HepG2 (cell line): ENCODE data around the gene MTHFSD. TPM values are rescaled to one million over a fixed set of nuclear protein-coding genes. Genes with fewer than 3 reads are reported as not detected.

Experiments
- ATAC-seq: fragments of 200-7000 bp; cut with Tn5 transposase; 3 replicates; pipeline ENCODE4 v1.9.1; 2020; ENCODE audit warnings: mild to moderate bottlenecking, moderate library complexity
- BruUV-seq: library from RNA; stranded (reverse); fragments of 400-500 nt; replicated peaks from 2 replicates; lab custom pipeline; 2021; lab: Mats Ljungman, UMichigan
- CTCF ChIA-PET: fragments of 300-600 bp; formaldehyde crosslinking; extraction: SDS; loops from one replicate; lab custom pipeline; 2021; ENCODE audit warnings: low total read pairs, inconsistent platforms, low intra/inter-chr PET ratio; lab: Yijun Ruan, JAX
- POLR2A ChIA-PET: fragments of 350-600 bp; sonication (Branson Sonifier 250); formaldehyde crosslinking; loops from one replicate; lab custom pipeline; 2020; ENCODE audit warnings: antibody characterized with exemption, inconsistent platforms; lab: Yijun Ruan, JAX
- DNase-seq: peaks from one replicate; pipeline ENCODE4 v3.0.0-alpha.2; 2015; ENCODE audit warnings: low spot score
- FAIRE-seq: peaks from 3 replicates; lab custom pipeline; 2011; peaks lifted over from hg19 to GRCh38; lab: Jason Lieb, UNC
- H2AFZ ChIP-seq: one replicate; pipeline ENCODE4 v1.6.1; 2011; ENCODE audit warnings: low read length, inconsistent platforms
- H3K27ac ChIP-seq: fragments of 300-600 bp; 3 replicates; pipeline ENCODE4 v1.8.0; 2011; ENCODE audit warnings: mixed run types, mild to moderate bottlenecking, mixed read lengths, low read length, inconsistent platforms; ENCODE audit not compliant: insufficient read depth; ENCODE audit errors: extremely low read length
- H3K27me3 ChIP-seq, 2 experiments: fragments of 200-600 bp in 1 of 2; 2 replicates in 1 of 2; 3 replicates in 1 of 2; pipeline versions ENCODE4 v1.6.0 to v1.8.0; 2011; ENCODE audit warnings: low read length in 2 of 2, mild to moderate bottlenecking in 2 of 2, moderate library complexity in 2 of 2, inconsistent platforms in 1 of 2; ENCODE audit not compliant: insufficient read depth in 2 of 2, control insufficient read depth in 1 of 2
- H3K36me3 ChIP-seq, 2 experiments: fragments of 200-600 bp in 1 of 2; replicated peaks in 1 of 2; 2 replicates in 1 of 2; 3 replicates in 1 of 2; pipeline versions ENCODE4 v1.5.1 to v1.8.0; 2011; ENCODE audit warnings: low read length in 2 of 2, inconsistent platforms in 1 of 2; ENCODE audit not compliant: insufficient read depth in 2 of 2, control insufficient read depth in 1 of 2
- H3K4me1 ChIP-seq: 2 replicates; pipeline ENCODE4 v1.5.1; 2012; ENCODE audit warnings: low read length, inconsistent platforms; ENCODE audit not compliant: insufficient read depth
- H3K4me2 ChIP-seq: 2 replicates; pipeline ENCODE4 v1.6.0; 2011; ENCODE audit warnings: low read depth, low read length, inconsistent platforms
- H3K4me3 ChIP-seq, 3 experiments: fragments of 200-600 bp in 1 of 3; sonication (generic), shearing (Covaris generic) in 1 of 3; replicated peaks in 1 of 3; 2 replicates each; pipeline ENCODE4 v1.5.1; 2011 to 2016; ENCODE audit warnings: low read length in 3 of 3, inconsistent platforms in 2 of 3, low read depth in 2 of 3, mild to moderate bottlenecking in 2 of 3, control low read depth in 1 of 3, mixed read lengths in 1 of 3; ENCODE audit not compliant: insufficient read depth in 1 of 3
- H3K79me2 ChIP-seq: one replicate; pipeline ENCODE4 v1.6.1; 2011; ENCODE audit warnings: low read length, inconsistent platforms; ENCODE audit not compliant: insufficient read depth
- H3K9ac ChIP-seq: 2 replicates; pipeline ENCODE4 v1.6.0; 2011; ENCODE audit warnings: mild to moderate bottlenecking, low read depth, low read length, inconsistent platforms; ENCODE audit not compliant: insufficient read depth
- H3K9me3 ChIP-seq: 2 replicates; pipeline ENCODE4 v1.5.1; 2012; ENCODE audit warnings: mild to moderate bottlenecking, low read length
- H4K20me1 ChIP-seq: 2 replicates; pipeline ENCODE4 v1.6.0; 2011; ENCODE audit warnings: inconsistent platforms, mild to moderate bottlenecking, low read length, moderate library complexity; ENCODE audit not compliant: insufficient read depth
- ISL2 ChIP-seq: sonication (generic); formaldehyde crosslinking; IDR thresholded peaks from 2 replicates; pipeline ENCODE4 v1.5.0; 2020; ENCODE audit warnings: missing genetic modification reagents
- ZNF101 ChIP-seq: sonication (generic); formaldehyde crosslinking; IDR thresholded peaks from 2 replicates; pipeline ENCODE4 v1.4.0; 2020; ENCODE audit warnings: mild to moderate bottlenecking, low read depth, missing genetic modification reagents, borderline replicate concordance
- ZNF12 ChIP-seq: sonication (generic); formaldehyde crosslinking; IDR thresholded peaks from 2 replicates; pipeline ENCODE4 v1.5.0; 2020; ENCODE audit warnings: missing genetic modification reagents
- ZNF772 ChIP-seq: sonication (generic); formaldehyde crosslinking; IDR thresholded peaks from 2 replicates; pipeline ENCODE4 v1.5.0; 2020; ENCODE audit warnings: mild to moderate bottlenecking, missing genetic modification reagents
- WGBS: methylation state at CpG from one replicate; pipeline ENCODE4 v1.1.6; 2017; ENCODE audit warnings: low lambda C conversion rate; 5-methylcytosine and 5-hydroxymethylcytosine counted together
- in situ Hi-C: cut with HindIII; loops from 2 replicates; pipeline ENCODE4 v1.10.0; 2017; ENCODE audit warnings: low pct_unique_long_range_greater_than_20kb; ENCODE audit not compliant: extremely low pct_ligation_motif_present
- intact Hi-C: fragments of 100-400 bp; cut with micrococcal nuclease; formaldehyde crosslinking; loops from one replicate; pipeline ENCODE4 v1.10.0; 2022; ENCODE audit not compliant: unreplicated experiment
- polyA plus RNA-seq, 8 experiments: library from polyadenylated mRNA; depleted of rRNA in 3 of 8; stranded (reverse) in 7 of 8; unstranded in 1 of 8; fragments of >200 nt; fragmentation: Illumina TruSeq in 4 of 8; extraction: Trizol in 4 of 8; gene quantifications; 2 replicates each; pipeline versions ENCODE4 v1.2.1 to v1.2.3, GENCODE V29; 2011 to 2016; ENCODE audit warnings: low read depth in 4 of 8, missing spikeins in 1 of 8, mixed read lengths in 1 of 8; ENCODE audit not compliant: insufficient read depth in 1 of 8
- total RNA-seq, 5 experiments: library from RNA; depleted of rRNA; stranded (reverse); fragments of >200 nt; fragmentation: Illumina TruSeq; extraction: Trizol; gene quantifications; 2 replicates each; pipeline ENCODE4 v1.2.3, GENCODE V29; 2016; ENCODE audit warnings: low read depth in 1 of 5
- TF ChIP-seq, protein P1 (sequence below): sonication (generic); formaldehyde crosslinking; IDR thresholded peaks from 2 replicates; pipeline ENCODE4 v1.4.0; 2020; ENCODE audit warnings: low read depth, missing genetic modification reagents
- TF ChIP-seq, protein P2 (sequence below): sonication (generic); formaldehyde crosslinking; IDR thresholded peaks from 2 replicates; pipeline ENCODE4 v1.8.1; 2022; ENCODE audit warnings: mild to moderate bottlenecking, missing genetic modification reagents
- TF ChIP-seq, protein P3 (sequence below): sonication (generic); formaldehyde crosslinking; IDR thresholded peaks from 2 replicates; pipeline ENCODE4 v1.4.0; 2020; ENCODE audit warnings: mild to moderate bottlenecking, missing genetic modification reagents

The MTHFSD gene
- total and polyA plus RNA-seq, 2 of the 13 experiments (the other 11 are each of a cell fraction or from before 2014, with no cell fraction given): 14.2 to 16.3 TPM

DNA sequence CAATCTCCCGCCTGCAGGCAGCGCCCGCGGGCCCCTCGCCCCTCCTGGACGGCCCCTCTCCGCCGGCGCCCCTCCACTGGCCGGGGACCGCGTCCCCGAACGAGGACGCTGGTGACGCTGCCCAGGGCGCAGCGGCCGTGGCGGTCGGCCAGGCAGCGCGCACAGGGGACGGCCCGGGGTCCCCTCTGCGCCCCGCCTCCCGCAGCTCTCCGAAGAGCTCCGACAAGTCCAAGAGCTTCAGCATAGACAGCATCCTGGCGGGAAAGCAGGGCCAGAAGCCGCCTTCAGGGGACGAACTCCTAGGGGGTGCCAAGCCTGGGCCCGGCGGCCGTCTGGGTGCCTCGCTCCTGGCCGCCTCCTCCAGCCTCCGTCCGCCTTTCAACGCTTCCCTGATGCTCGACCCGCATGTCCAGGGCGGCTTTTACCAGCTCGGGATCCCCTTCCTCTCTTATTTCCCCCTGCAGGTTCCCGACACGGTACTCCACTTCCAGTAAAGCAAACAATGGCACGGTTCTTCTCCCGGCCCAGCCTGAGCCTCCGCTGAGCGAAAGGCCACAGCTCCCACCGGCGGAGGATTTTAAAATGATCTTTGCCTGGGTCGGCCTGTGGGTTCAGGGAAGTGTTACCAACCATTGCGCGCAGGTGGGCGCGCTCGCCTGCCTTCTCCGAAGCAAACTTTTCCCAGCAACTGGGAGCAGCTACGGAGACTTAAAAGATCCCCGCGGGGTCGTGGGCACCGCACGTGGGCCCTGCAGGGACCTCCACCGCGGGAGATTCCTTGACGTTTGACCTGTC is 24.4 kb upstream of the MTHFSD start:
- Histone ChIP-seq H3K9ac (no peak overlapping the region), H3K9me3 (no peaks in the 10 kb centered on the region), H3K4me1 (peaks cover 9% of the 10 kb centered on the region), H3K36me3 (no peaks in the 10 kb centered on the region), H3K4me2 (no peak overlapping the region), H3K4me3 (no peak overlapping the region), H3K79me2 (no peaks in the 10 kb centered on the region), H4K20me1 (peaks cover 3% of the 10 kb centered on the region; the same call in 1 of the 2 replicates)
- POLR2A ChIA-PET: no interaction called here
- BruUV-seq: no TSS peak
- intact Hi-C loops: loop anchor here (10.0 kb wide), 1 partner anchor 275 kb away; no protein-coding TSS in a partner anchor
- ATAC-seq: no peak
- in situ Hi-C loops: no loop called here
- DNase-seq: no peak
- no peak for FAIRE-seq
- CTCF ChIA-PET: no interaction called here
- TF ChIP-seq ZNF12 (CRISPR knock-in tag) (no peak), ZNF101 (CRISPR knock-in tag) (no peak), ISL2 (CRISPR knock-in tag) (no peak), ZNF772 (CRISPR knock-in tag) (no peak)
- TF ChIP-seq, protein P1, sequence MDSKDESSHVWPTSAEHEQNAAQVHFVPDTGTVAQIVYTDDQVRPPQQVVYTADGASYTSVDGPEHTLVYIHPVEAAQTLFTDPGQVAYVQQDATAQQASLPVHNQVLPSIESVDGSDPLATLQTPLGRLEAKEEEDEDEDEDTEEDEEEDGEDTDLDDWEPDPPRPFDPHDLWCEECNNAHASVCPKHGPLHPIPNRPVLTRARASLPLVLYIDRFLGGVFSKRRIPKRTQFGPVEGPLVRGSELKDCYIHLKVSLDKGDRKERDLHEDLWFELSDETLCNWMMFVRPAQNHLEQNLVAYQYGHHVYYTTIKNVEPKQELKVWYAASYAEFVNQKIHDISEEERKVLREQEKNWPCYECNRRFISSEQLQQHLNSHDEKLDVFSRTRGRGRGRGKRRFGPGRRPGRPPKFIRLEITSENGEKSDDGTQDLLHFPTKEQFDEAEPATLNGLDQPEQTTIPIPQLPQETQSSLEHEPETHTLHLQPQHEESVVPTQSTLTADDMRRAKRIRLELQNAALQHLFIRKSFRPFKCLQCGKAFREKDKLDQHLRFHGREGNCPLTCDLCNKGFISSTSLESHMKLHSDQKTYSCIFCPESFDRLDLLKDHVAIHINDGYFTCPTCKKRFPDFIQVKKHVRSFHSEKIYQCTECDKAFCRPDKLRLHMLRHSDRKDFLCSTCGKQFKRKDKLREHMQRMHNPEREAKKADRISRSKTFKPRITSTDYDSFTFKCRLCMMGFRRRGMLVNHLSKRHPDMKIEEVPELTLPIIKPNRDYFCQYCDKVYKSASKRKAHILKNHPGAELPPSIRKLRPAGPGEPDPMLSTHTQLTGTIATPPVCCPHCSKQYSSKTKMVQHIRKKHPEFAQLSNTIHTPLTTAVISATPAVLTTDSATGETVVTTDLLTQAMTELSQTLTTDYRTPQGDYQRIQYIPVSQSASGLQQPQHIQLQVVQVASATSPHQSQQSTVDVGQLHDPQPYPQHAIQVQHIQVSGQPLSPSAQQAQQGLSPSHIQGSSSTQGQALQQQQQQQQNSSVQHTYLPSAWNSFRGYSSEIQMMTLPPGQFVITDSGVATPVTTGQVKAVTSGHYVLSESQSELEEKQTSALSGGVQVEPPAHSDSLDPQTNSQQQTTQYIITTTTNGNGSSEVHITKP (CRISPR knock-in tag): no peak
- TF ChIP-seq, protein P2, sequence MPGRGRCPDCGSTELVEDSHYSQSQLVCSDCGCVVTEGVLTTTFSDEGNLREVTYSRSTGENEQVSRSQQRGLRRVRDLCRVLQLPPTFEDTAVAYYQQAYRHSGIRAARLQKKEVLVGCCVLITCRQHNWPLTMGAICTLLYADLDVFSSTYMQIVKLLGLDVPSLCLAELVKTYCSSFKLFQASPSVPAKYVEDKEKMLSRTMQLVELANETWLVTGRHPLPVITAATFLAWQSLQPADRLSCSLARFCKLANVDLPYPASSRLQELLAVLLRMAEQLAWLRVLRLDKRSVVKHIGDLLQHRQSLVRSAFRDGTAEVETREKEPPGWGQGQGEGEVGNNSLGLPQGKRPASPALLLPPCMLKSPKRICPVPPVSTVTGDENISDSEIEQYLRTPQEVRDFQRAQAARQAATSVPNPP (CRISPR knock-in tag): no peak
- TF ChIP-seq, protein P3, sequence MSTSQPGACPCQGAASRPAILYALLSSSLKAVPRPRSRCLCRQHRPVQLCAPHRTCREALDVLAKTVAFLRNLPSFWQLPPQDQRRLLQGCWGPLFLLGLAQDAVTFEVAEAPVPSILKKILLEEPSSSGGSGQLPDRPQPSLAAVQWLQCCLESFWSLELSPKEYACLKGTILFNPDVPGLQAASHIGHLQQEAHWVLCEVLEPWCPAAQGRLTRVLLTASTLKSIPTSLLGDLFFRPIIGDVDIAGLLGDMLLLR (CRISPR knock-in tag): no peak
- TF ChIP-seq, all 625 proteins: peak for 0
- peaks cover 6 to 79% of the 10 kb centered on the region in 2 experiments for H3K27me3 ChIP-seq
- no peak overlapping the region for H3K27ac ChIP-seq
- H2AFZ ChIP-seq: no peak overlapping the region
- WGBS: 22% methylated on average over 34 of the region's 69 CpGs
